Endothelial cell of umbilical vein (primary cell): ENCODE results near the gene TNS1. TPM values are rescaled to one million over a fixed set of nuclear protein-coding genes. Genes with fewer than 3 reads are reported as not detected.

Source experiments
- BruUV-seq: library from RNA; stranded (reverse); fragments of 400-500 nt; replicated peaks from 2 replicates; lab custom pipeline; 2021; lab: Mats Ljungman, UMichigan
- CTCF ChIA-PET: fragments of 300-600, 350-600 bp; sonication (Branson Sonifier 250); formaldehyde crosslinking; loops from one replicate; lab custom pipeline; 2021; ENCODE audit warnings: antibody characterized with exemption, inconsistent platforms; lab: Charles Lee
- POLR2A ChIA-PET: fragments of 300-600, 350-600 bp; sonication (Branson Sonifier 250); formaldehyde crosslinking; loops from one replicate; lab custom pipeline; 2021; ENCODE audit warnings: antibody characterized with exemption, inconsistent platforms; lab: Charles Lee
- DNase-seq: peaks from one replicate; pipeline ENCODE4 v3.0.0-alpha.2; 2011; ENCODE audit warnings: low read depth, low spot score
- FAIRE-seq: peaks from 2 replicates; lab custom pipeline; 2011; peaks lifted over from hg19 to GRCh38; lab: Jason Lieb, UNC
- H2AFZ ChIP-seq: 2 replicates; pipeline ENCODE4 v1.6.0; 2012; ENCODE audit warnings: low read depth, low read length, control low read depth, inconsistent platforms
- H3K27ac ChIP-seq: 2 replicates; pipeline ENCODE4 v1.5.1; 2011; ENCODE audit warnings: low read depth, mild to moderate bottlenecking, control low read depth, low read length, moderate library complexity; ENCODE audit not compliant: insufficient read depth
- H3K27me3 ChIP-seq, 2 experiments: 2 replicates each; pipeline versions ENCODE4 v1.6.0 to v1.6.1; 2011; ENCODE audit warnings: low read length in 2 of 2, mixed read lengths in 1 of 2; ENCODE audit not compliant: control insufficient read depth in 2 of 2, insufficient read depth in 2 of 2
- H3K36me3 ChIP-seq, 2 experiments: 2 replicates in 1 of 2; 3 replicates in 1 of 2; pipeline ENCODE4 v1.5.1; 2011; ENCODE audit warnings: low read length in 2 of 2, mild to moderate bottlenecking in 1 of 2, moderate library complexity in 1 of 2; ENCODE audit not compliant: control insufficient read depth in 2 of 2, insufficient read depth in 2 of 2; ENCODE audit errors: extremely low read depth in 1 of 2
- H3K4me1 ChIP-seq: 3 replicates; pipeline ENCODE4 v1.5.1; 2011; ENCODE audit warnings: mild to moderate bottlenecking, low read length; ENCODE audit not compliant: control insufficient read depth, insufficient read depth; ENCODE audit errors: extremely low read depth
- H3K4me2 ChIP-seq: 2 replicates; pipeline ENCODE4 v1.6.1; 2011; ENCODE audit warnings: low read length, control low read depth, mixed read lengths; ENCODE audit not compliant: insufficient read depth
- H3K4me3 ChIP-seq, 3 experiments: fragments of 200-600 bp in 1 of 3; sonication (generic), shearing (Covaris generic) in 1 of 3; replicated peaks in 1 of 3; 2 replicates each; pipeline ENCODE4 v1.5.1; 2011 to 2016; ENCODE audit warnings: control low read depth in 3 of 3, low read length in 3 of 3, mild to moderate bottlenecking in 2 of 3, inconsistent platforms in 1 of 3, low read depth in 1 of 3, moderate library complexity in 1 of 3; ENCODE audit not compliant: insufficient read depth in 1 of 3
- H3K79me2 ChIP-seq: 2 replicates; pipeline ENCODE4 v1.6.0; 2012; ENCODE audit warnings: low read length, inconsistent platforms; ENCODE audit not compliant: control insufficient read depth, insufficient read depth
- H3K9ac ChIP-seq: replicated peaks from 2 replicates; pipeline ENCODE3; 2011; ENCODE audit warnings: low read length, control low read depth; ENCODE audit not compliant: insufficient read depth; ENCODE audit errors: extremely low read depth
- H3K9me1 ChIP-seq: replicated peaks from 3 replicates; pipeline ENCODE4 v1.6.0; 2011; ENCODE audit warnings: mild to moderate bottlenecking, low read length; ENCODE audit not compliant: control insufficient read depth, insufficient read depth; ENCODE audit errors: extremely low read depth
- H3K9me3 ChIP-seq: replicated peaks from 2 replicates; pipeline ENCODE4 v1.5.1; 2012; ENCODE audit warnings: low read length, inconsistent platforms; ENCODE audit not compliant: control insufficient read depth, insufficient read depth
- H4K20me1 ChIP-seq: replicated peaks from 2 replicates; pipeline ENCODE3; 2011; ENCODE audit warnings: mild to moderate bottlenecking, low read length; ENCODE audit not compliant: control insufficient read depth, insufficient read depth; ENCODE audit errors: extremely low read depth
- EZH2 ChIP-seq: IDR thresholded peaks from 2 replicates; pipeline ENCODE4 v1.6.1; 2012; ENCODE audit warnings: borderline replicate concordance, low read depth, mild to moderate bottlenecking, moderate library complexity, low read length, inconsistent platforms; ENCODE audit not compliant: severe bottlenecking
- GATA2 ChIP-seq: IDR thresholded peaks from 2 replicates; pipeline ENCODE4 v1.7.0; 2011; ENCODE audit warnings: low read depth, mild to moderate bottlenecking, moderate library complexity, mixed read lengths, low read length; ENCODE audit not compliant: insufficient read length, insufficient read depth
- JUN ChIP-seq: IDR thresholded peaks from 2 replicates; pipeline ENCODE4 v1.6.1; 2011; ENCODE audit warnings: borderline replicate concordance, low read depth; ENCODE audit not compliant: insufficient read length, insufficient read depth
- MYC ChIP-seq: IDR thresholded peaks from one replicate; pipeline ENCODE4 v1.6.1; 2011; ENCODE audit warnings: mild to moderate bottlenecking, low read depth, low read length
- POLR2A ChIP-seq: IDR thresholded peaks from 2 replicates; pipeline ENCODE4 v1.6.1; 2012; ENCODE audit warnings: low read depth, mild to moderate bottlenecking, control low read depth, low read length
- POLR2AphosphoS5 ChIP-seq: IDR thresholded peaks from 2 replicates; pipeline ENCODE4 v1.6.1; 2012; ENCODE audit warnings: low read depth, mild to moderate bottlenecking, control low read depth, low read length, moderate library complexity; ENCODE audit not compliant: insufficient read depth
- dilution Hi-C: fragments of 300-500 bp; cut with MboI; formaldehyde crosslinking; loops from one replicate; pipeline ENCODE4 v1.15.0; 2019; ENCODE audit warnings: low sequenced_read_pairs; ENCODE audit not compliant: extremely low pct_ligation_motif_present
- intact Hi-C: fragments of 100-400 bp; cut with micrococcal nuclease; formaldehyde crosslinking; loops from one replicate; pipeline ENCODE4 v1.10.0; 2022
- polyA plus RNA-seq, 4 experiments: library from polyadenylated mRNA; depleted of rRNA in 3 of 4; stranded (reverse) in 3 of 4; unstranded in 1 of 4; fragments of >200 nt; gene quantifications; 2 replicates each; pipeline versions ENCODE4 v1.2.1 to v1.2.3, GENCODE V29; 2011 to 2012; ENCODE audit warnings: missing spikeins in 1 of 4
- total RNA-seq: library from RNA; stranded (reverse); gene quantifications from 2 replicates; pipeline ENCODE4 v1.2.3, GENCODE V29; 2021
- TF ChIP-seq, protein P1 (sequence below), 2 donors: IDR thresholded peaks; 1 replicate in 1 of 2; 2 replicates in 1 of 2; pipeline ENCODE4 v1.5.1; 2011; ENCODE audit warnings: low read length in 2 of 2, mild to moderate bottlenecking in 2 of 2, moderate library complexity in 2 of 2, control low read depth in 1 of 2, inconsistent platforms in 1 of 2, low read depth in 1 of 2; ENCODE audit not compliant: insufficient read depth in 1 of 2; ENCODE audit errors: extremely low read depth in 1 of 2
- TF ChIP-seq, protein P2 (sequence below): IDR thresholded peaks from 2 replicates; pipeline ENCODE4 v1.6.1; 2011; ENCODE audit not compliant: insufficient read depth, insufficient read length

Gene TNS1
- total and polyA plus RNA-seq, 2 donors (not counting 3 experiments of a cell fraction or from before 2014, with no cell fraction given) = 11.0 to 52.1 TPM

DNA sequence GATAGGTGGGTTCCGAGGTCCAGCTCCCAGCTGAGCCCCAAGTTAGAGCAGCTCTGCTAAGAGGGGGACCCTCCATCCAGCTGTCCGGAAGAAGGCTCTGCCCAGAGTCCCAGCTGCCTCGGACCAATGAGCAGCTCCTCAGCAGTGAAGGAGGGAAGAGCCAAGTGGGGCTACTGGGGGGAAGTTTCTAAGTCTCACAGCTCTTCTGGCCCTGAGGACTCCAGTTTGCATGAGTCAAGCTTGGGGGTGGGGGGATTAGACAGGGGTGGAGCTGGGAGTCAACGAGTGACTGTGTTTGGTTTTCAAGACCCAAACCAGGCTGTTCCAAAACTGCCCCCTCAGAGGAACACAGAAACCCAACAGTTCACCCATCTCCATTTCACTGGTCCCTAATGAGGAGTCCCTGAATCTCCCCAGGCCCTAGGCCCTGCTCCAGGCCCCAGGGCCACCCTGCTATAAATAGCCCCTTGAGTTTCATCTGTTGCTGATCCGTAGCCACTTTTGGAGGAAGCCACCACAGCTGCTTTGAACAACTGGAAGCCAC, 100.9 kb downstream of the TNS1 start:
- no peak overlapping the region for H3K9ac ChIP-seq
- peak overlapping the region; percentile 28 for H3K27ac ChIP-seq
- H3K79me2 ChIP-seq = no peaks in the 10 kb centered on the region
- no peak overlapping the region for H3K4me2 ChIP-seq
- H3K9me3 ChIP-seq = no peaks in the 10 kb centered on the region
- FAIRE-seq = no peak
- no peaks in the 10 kb centered on the region for H4K20me1 ChIP-seq
- peaks cover 35% of the 10 kb centered on the region for H3K4me1 ChIP-seq
- intact Hi-C loops (loop anchor here (1.0 to 2.0 kb wide), 2 partner anchors 14 to 19 kb away; no protein-coding TSS in a partner anchor), dilution Hi-C loops (no loop called here)
- H3K27me3 ChIP-seq = no peaks in the 10 kb centered on the region
- no peak overlapping the region for H2AFZ ChIP-seq
- DNase-seq = no peak
- no TSS peak for BruUV-seq
- TF ChIP-seq JUN (no peak), POLR2AphosphoS5 (no peak), POLR2A (no peak), EZH2 (no peak), MYC (no peak), GATA2 (no peak)
- TF ChIP-seq, protein P1, sequence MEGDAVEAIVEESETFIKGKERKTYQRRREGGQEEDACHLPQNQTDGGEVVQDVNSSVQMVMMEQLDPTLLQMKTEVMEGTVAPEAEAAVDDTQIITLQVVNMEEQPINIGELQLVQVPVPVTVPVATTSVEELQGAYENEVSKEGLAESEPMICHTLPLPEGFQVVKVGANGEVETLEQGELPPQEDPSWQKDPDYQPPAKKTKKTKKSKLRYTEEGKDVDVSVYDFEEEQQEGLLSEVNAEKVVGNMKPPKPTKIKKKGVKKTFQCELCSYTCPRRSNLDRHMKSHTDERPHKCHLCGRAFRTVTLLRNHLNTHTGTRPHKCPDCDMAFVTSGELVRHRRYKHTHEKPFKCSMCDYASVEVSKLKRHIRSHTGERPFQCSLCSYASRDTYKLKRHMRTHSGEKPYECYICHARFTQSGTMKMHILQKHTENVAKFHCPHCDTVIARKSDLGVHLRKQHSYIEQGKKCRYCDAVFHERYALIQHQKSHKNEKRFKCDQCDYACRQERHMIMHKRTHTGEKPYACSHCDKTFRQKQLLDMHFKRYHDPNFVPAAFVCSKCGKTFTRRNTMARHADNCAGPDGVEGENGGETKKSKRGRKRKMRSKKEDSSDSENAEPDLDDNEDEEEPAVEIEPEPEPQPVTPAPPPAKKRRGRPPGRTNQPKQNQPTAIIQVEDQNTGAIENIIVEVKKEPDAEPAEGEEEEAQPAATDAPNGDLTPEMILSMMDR (IDR thresholded peaks at IDR 0.05; ENCODE audit: extremely low read depth in 1 of 2, insufficient read depth in 1 of 2, low read depth in 1 of 2, low read length in 2 of 2) = no peak
- TF ChIP-seq, protein P2, sequence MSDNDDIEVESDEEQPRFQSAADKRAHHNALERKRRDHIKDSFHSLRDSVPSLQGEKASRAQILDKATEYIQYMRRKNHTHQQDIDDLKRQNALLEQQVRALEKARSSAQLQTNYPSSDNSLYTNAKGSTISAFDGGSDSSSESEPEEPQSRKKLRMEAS = no peak
- H3K36me3 ChIP-seq = peaks cover 0 to 5% of the 10 kb centered on the region in 2 experiments
- CTCF ChIA-PET = interaction anchor here (0.6 to 3.4 kb wide), 7 partner anchors 14 to 113 kb away, joined by 3 to 15 read pairs (median 4); no protein-coding TSS in a partner anchor
- POLR2A ChIA-PET = no interaction called here
- no peak overlapping the region for H3K4me3 ChIP-seq
- H3K9me1 ChIP-seq = no peaks in the 10 kb centered on the region
